Tibial nerve (tissue), 4 donors: ENCODE results near the gene ULBP1.

Experiments used
- CTCF ChIP-seq, 5 experiments: fragments of 200-600 bp in 3 of 5; fragments of 450-650 bp in 2 of 5; sonication (generic) in 3 of 5; IDR thresholded peaks; one replicate each; pipeline ENCODE4 v1.5.1; 2016 to 2019; ENCODE audit warnings: antibody characterized with exemption in 5 of 5, mild to moderate bottlenecking in 3 of 5, moderate library complexity in 2 of 5
- EP300 ChIP-seq, 2 donors: sonication (generic); formaldehyde crosslinking; IDR thresholded peaks; one replicate each; pipeline ENCODE4 v1.6.1; 2017; ENCODE audit warnings: antibody characterized with exemption in 2 of 2, mild to moderate bottlenecking in 1 of 2
- POLR2A ChIP-seq, 2 donors: fragments of 450-650 bp; IDR thresholded peaks; one replicate each; pipeline ENCODE4 v1.6.1; 2017; ENCODE audit warnings: antibody characterized with exemption in 2 of 2, mild to moderate bottlenecking in 2 of 2, moderate library complexity in 2 of 2

GRCh38 chr6:149948616-149949015 is 15.1 kb upstream of the ULBP1 start:
- no peak for TF ChIP-seq CTCF (IDR thresholded peaks at IDR 0.05)
- TF ChIP-seq EP300 (IDR thresholded peaks at IDR 0.05) = no peak
- no peak for TF ChIP-seq POLR2A (IDR thresholded peaks at IDR 0.05)
